ENCODE data around the gene UBE2E1. TPM values are rescaled to one million over a fixed set of nuclear protein-coding genes. Genes with fewer than 3 reads are reported as not detected.
"Not testable (repeated sequence)": the region's sequence is repeated elsewhere in the genome, so short reads cannot be mapped to it uniquely, and the experiment has no call there.

The UBE2E1 gene
- total RNA-seq, 2 donors from 2014 or later, result 56.5 to 68.5 TPM

- no peak overlapping the region for H3K27ac Mint-ChIP-seq
- H3K9me3 Mint-ChIP-seq, result no peaks in the 10 kb centered on the region
- H3K36me3 Mint-ChIP-seq, result no peaks in the 10 kb centered on the region
- H3K4me3 Mint-ChIP-seq, result no peak overlapping the region
- DNase-seq (ENCODE audit: low spot score) (no peak), ATAC-seq (no peak)
- H3K4me1 Mint-ChIP-seq (ENCODE audit: low read depth in 2 of 2), result peaks cover 12% of the 10 kb centered on the region in 2 donors
- H3K27me3 Mint-ChIP-seq, result no peaks in the 10 kb centered on the region
These were observed 69.5 kb downstream of the UBE2E1 start for GRCh38 chr3:23875113-23875725.

GRCh38 chr3:23876923-23877322, 71.2 kb downstream of the UBE2E1 start:
- Mint-ChIP-seq H3K4me3 (no peak overlapping the region), H3K36me3 (no peaks in the 10 kb centered on the region), H3K9me3 (no peaks in the 10 kb centered on the region), H3K4me1 (ENCODE audit: low read depth in 2 of 2) (peaks cover 24 to 28% of the 10 kb centered on the region in 2 donors), H3K27ac (peak overlapping the region in 1 of 2 donors; percentile 25), H3K27me3 (no peaks in the 10 kb centered on the region)
- DNase-seq (ENCODE audit: low spot score) (no peak), ATAC-seq (no peak)

- H3K4me3 Mint-ChIP-seq, result no peak overlapping the region
- peaks cover 25 to 30% of the 10 kb centered on the region in 2 donors for H3K4me1 Mint-ChIP-seq (ENCODE audit: low read depth in 2 of 2)
- H3K36me3 Mint-ChIP-seq, result no peaks in the 10 kb centered on the region
- ATAC-seq (peak; percentile 61 to 76), DNase-seq (ENCODE audit: low spot score) (no peak)
- peak overlapping the region in 1 of 2 donors; percentile 25 for H3K27ac Mint-ChIP-seq
- H3K27me3 Mint-ChIP-seq, result no peaks in the 10 kb centered on the region
- H3K9me3 Mint-ChIP-seq, result no peaks in the 10 kb centered on the region
These were observed 71.7 kb downstream of the UBE2E1 start for GRCh38 chr3:23877329-23877980.

GRCh38 chr3:23879485-23879884, 73.7 kb downstream of the UBE2E1 start:
- no peaks in the 10 kb centered on the region for H3K36me3 Mint-ChIP-seq
- DNase-seq (ENCODE audit: low spot score) (no peak), ATAC-seq (no peak)
- H3K4me1 Mint-ChIP-seq (ENCODE audit: low read depth in 2 of 2), result peaks cover 25 to 30% of the 10 kb centered on the region in 2 donors
- H3K9me3 Mint-ChIP-seq, result no peaks in the 10 kb centered on the region
- H3K27me3 Mint-ChIP-seq, result no peaks in the 10 kb centered on the region
- no peak overlapping the region for H3K27ac Mint-ChIP-seq
- H3K4me3 Mint-ChIP-seq, result no peak overlapping the region

- Mint-ChIP-seq H3K36me3 (no peaks in the 10 kb centered on the region), H3K9me3 (no peaks in the 10 kb centered on the region), H3K27me3 (no peaks in the 10 kb centered on the region), H3K4me1 (ENCODE audit: low read depth in 2 of 2) (peaks cover 25 to 30% of the 10 kb centered on the region in 2 donors), H3K27ac (peak overlapping the region in 1 of 2 donors; percentile 59), H3K4me3 (no peak overlapping the region)
- ATAC-seq (no peak), DNase-seq (ENCODE audit: low spot score) (no peak)
These were observed 75.1 kb downstream of the UBE2E1 start for GRCh38 chr3:23880703-23881339.

GRCh38 chr3:23881993-23882392, 76.2 kb downstream of the UBE2E1 start:
- DNase-seq (ENCODE audit: low spot score); H3K9me3 Mint-ChIP-seq; H3K27me3 Mint-ChIP-seq; ATAC-seq; H3K36me3 Mint-ChIP-seq: not testable (repeated sequence)
- H3K4me3 Mint-ChIP-seq, result peak overlapping the region; percentile 72
- H3K4me1 Mint-ChIP-seq (ENCODE audit: low read depth in 2 of 2), result peaks cover 22 to 26% of the 10 kb centered on the region in 2 donors
- peak overlapping the region; percentile 47 to 59 for H3K27ac Mint-ChIP-seq

GRCh38 chr3:23882487-23882918, 76.7 kb downstream of the UBE2E1 start:
- Mint-ChIP-seq H3K27me3 (no peaks in the 10 kb centered on the region), H3K9me3 (no peaks in the 10 kb centered on the region), H3K4me1 (ENCODE audit: low read depth in 2 of 2) (peaks cover 17 to 20% of the 10 kb centered on the region in 2 donors), H3K27ac (no peak overlapping the region), H3K36me3 (no peaks in the 10 kb centered on the region), H3K4me3 (no peak overlapping the region)
- peak in 1 of 2 donors; percentile 57 for ATAC-seq
- no peak for DNase-seq (ENCODE audit: low spot score)

GRCh38 chr3:23884481-23884880, 78.7 kb downstream of the UBE2E1 start:
- H3K9me3 Mint-ChIP-seq, result no peaks in the 10 kb centered on the region
- no peaks in the 10 kb centered on the region for H3K36me3 Mint-ChIP-seq
- no peak for ATAC-seq
- no peaks in the 10 kb centered on the region for H3K27me3 Mint-ChIP-seq
- H3K4me3 Mint-ChIP-seq, result no peak overlapping the region
- H3K4me1 Mint-ChIP-seq (ENCODE audit: low read depth in 2 of 2), result peaks cover 15 to 17% of the 10 kb centered on the region in 2 donors
- DNase-seq (ENCODE audit: low spot score), result no peak
- no peak overlapping the region for H3K27ac Mint-ChIP-seq

GRCh38 chr3:23885210-23885609, 79.5 kb downstream of the UBE2E1 start:
- Mint-ChIP-seq H3K27ac (no peak overlapping the region), H3K9me3 (no peaks in the 10 kb centered on the region), H3K27me3 (no peaks in the 10 kb centered on the region), H3K4me1 (ENCODE audit: low read depth in 2 of 2) (peaks cover 15 to 17% of the 10 kb centered on the region in 2 donors), H3K4me3 (no peak overlapping the region), H3K36me3 (no peaks in the 10 kb centered on the region)
- DNase-seq (ENCODE audit: low spot score) (no peak), ATAC-seq (no peak)

GRCh38 chr3:23886311-23886710, 80.6 kb downstream of the UBE2E1 start:
- H3K4me1 Mint-ChIP-seq (ENCODE audit: low read depth in 2 of 2), result peaks cover 8 to 10% of the 10 kb centered on the region in 2 donors
- no peaks in the 10 kb centered on the region for H3K27me3 Mint-ChIP-seq
- H3K4me3 Mint-ChIP-seq, result no peak overlapping the region
- ATAC-seq (no peak), DNase-seq (ENCODE audit: low spot score) (no peak)
- H3K27ac Mint-ChIP-seq, result no peak overlapping the region
- no peaks in the 10 kb centered on the region for H3K9me3 Mint-ChIP-seq
- H3K36me3 Mint-ChIP-seq, result no peaks in the 10 kb centered on the region

- Mint-ChIP-seq H3K27ac (no peak overlapping the region), H3K27me3 (no peaks in the 10 kb centered on the region), H3K9me3 (no peaks in the 10 kb centered on the region), H3K4me3 (no peak overlapping the region), H3K4me1 (ENCODE audit: low read depth in 2 of 2) (peaks cover 0 to 2% of the 10 kb centered on the region in 2 donors), H3K36me3 (no peaks in the 10 kb centered on the region)
- DNase-seq (ENCODE audit: low spot score) (no peak), ATAC-seq (no peak)
These were observed 83.0 kb downstream of the UBE2E1 start for GRCh38 chr3:23888617-23889228.

GRCh38 chr3:23889386-23889785, 83.6 kb downstream of the UBE2E1 start:
- Mint-ChIP-seq H3K27me3 (no peaks in the 10 kb centered on the region), H3K36me3 (no peaks in the 10 kb centered on the region), H3K27ac (no peak overlapping the region), H3K4me1 (ENCODE audit: low read depth in 2 of 2) (peaks cover 2 to 4% of the 10 kb centered on the region in 2 donors), H3K4me3 (no peak overlapping the region), H3K9me3 (no peaks in the 10 kb centered on the region)
- ATAC-seq (no peak), DNase-seq (ENCODE audit: low spot score) (no peak)

- no peak for DNase-seq (ENCODE audit: low spot score)
- Mint-ChIP-seq H3K36me3 (no peaks in the 10 kb centered on the region), H3K27ac (no peak overlapping the region), H3K9me3 (no peaks in the 10 kb centered on the region), H3K4me1 (ENCODE audit: low read depth in 2 of 2) (peaks cover 7 to 9% of the 10 kb centered on the region in 2 donors), H3K27me3 (no peaks in the 10 kb centered on the region), H3K4me3 (no peak overlapping the region)
- ATAC-seq, result no peak
These were observed 84.2 kb downstream of the UBE2E1 start for GRCh38 chr3:23889950-23890349.

All from natural killer cell treated with Interleukin-12 subunit alpha and Interleukin-12 subunit beta and Interleukin-15 and Interleukin-18, amount 100 ng/mL, for 72 hours (primary cell).